ENCODE data around the gene SATB2. TPM values are rescaled to one million over a fixed set of nuclear protein-coding genes. Genes with fewer than 3 reads are reported as not detected.
A peak's percentile ranks its signal among the peaks of the same experiment; 100 is the strongest.

The SATB2 gene
- total RNA-seq, 1 donor, result 53.2 TPM

DNA sequence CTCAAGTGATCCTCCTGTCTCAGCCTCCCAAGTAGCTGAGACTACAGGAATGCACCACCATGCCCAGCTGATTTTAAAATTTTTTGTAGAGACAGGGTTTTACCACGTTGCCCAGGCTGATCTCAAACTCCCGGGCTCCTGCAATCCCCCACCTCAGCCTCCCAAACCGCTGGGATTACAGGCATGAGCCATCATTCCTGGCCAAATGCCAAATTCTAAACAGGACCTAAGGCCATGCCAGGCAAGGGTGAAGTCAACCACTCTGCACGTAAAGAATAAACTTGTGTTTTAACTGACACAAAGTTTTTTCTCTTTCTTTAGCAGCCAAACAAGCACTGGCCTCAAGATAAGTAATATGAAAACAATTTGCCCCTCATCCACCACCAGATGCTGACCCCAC is 37.4 kb upstream of the SATB2 start:
- Histone ChIP-seq H3K27ac (ENCODE audit: low read depth, low read length) (no peak overlapping the region), H3K36me3 (ENCODE audit: insufficient read depth, low read length) (no peaks in the 10 kb centered on the region), H3K9me3 (ENCODE audit: low read depth, low read length) (no peaks in the 10 kb centered on the region), H3K27me3 (ENCODE audit: insufficient read depth, low read length) (no peaks in the 10 kb centered on the region), H3K79me2 (ENCODE audit: insufficient read depth, low read length) (no peaks in the 10 kb centered on the region), H2AFZ (ENCODE audit: low read length) (no peak overlapping the region), H3K4me2 (ENCODE audit: insufficient read depth, low read length) (no peak overlapping the region), H3K4me1 (ENCODE audit: insufficient read depth, low read length) (no peaks in the 10 kb centered on the region), H3K4me3 (ENCODE audit: insufficient read depth, low read length) (no peak overlapping the region), H4K20me1 (ENCODE audit: insufficient read depth, low read length) (no peaks in the 10 kb centered on the region)
- no peak for DNase-seq (ENCODE audit: insufficient read length, low spot score, missing footprints)
- TF ChIP-seq, protein P1, sequence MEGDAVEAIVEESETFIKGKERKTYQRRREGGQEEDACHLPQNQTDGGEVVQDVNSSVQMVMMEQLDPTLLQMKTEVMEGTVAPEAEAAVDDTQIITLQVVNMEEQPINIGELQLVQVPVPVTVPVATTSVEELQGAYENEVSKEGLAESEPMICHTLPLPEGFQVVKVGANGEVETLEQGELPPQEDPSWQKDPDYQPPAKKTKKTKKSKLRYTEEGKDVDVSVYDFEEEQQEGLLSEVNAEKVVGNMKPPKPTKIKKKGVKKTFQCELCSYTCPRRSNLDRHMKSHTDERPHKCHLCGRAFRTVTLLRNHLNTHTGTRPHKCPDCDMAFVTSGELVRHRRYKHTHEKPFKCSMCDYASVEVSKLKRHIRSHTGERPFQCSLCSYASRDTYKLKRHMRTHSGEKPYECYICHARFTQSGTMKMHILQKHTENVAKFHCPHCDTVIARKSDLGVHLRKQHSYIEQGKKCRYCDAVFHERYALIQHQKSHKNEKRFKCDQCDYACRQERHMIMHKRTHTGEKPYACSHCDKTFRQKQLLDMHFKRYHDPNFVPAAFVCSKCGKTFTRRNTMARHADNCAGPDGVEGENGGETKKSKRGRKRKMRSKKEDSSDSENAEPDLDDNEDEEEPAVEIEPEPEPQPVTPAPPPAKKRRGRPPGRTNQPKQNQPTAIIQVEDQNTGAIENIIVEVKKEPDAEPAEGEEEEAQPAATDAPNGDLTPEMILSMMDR (IDR thresholded peaks at IDR 0.05; ENCODE audit: extremely low read depth, low read depth, low read length), result no peak

DNA sequence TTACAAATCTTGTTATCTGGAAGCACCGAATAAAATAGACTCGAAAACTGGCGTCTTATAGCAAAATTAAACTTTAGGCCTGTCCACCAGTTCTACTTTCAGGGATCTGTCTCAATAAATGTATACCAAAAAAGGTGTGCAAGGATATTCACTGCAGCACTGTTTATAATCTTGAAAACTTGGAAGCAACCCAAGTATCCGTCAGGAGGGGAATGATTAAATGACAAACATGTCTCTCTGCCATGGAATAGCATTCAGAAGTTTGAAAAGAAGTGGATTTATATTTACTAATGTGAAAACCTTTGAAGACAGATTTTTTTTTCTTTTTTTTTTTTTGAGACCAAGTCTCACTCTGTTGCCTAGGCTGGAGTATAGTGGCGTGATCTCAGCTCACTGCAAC is 32.3 kb upstream of the SATB2 start:
- Histone ChIP-seq H3K79me2 (ENCODE audit: insufficient read depth, low read length) (no peaks in the 10 kb centered on the region), H3K36me3 (ENCODE audit: insufficient read depth, low read length) (no peaks in the 10 kb centered on the region), H4K20me1 (ENCODE audit: insufficient read depth, low read length) (no peaks in the 10 kb centered on the region), H3K4me3 (ENCODE audit: insufficient read depth, low read length) (no peak overlapping the region), H3K27me3 (ENCODE audit: insufficient read depth, low read length) (peaks cover 8% of the 10 kb centered on the region), H2AFZ (ENCODE audit: low read length) (no peak overlapping the region), H3K9me3 (ENCODE audit: low read depth, low read length) (no peaks in the 10 kb centered on the region), H3K4me2 (ENCODE audit: insufficient read depth, low read length) (no peak overlapping the region), H3K4me1 (ENCODE audit: insufficient read depth, low read length) (peaks cover 3% of the 10 kb centered on the region), H3K27ac (ENCODE audit: low read depth, low read length) (no peak overlapping the region)
- TF ChIP-seq, protein P1 (IDR thresholded peaks at IDR 0.05; ENCODE audit: extremely low read depth, low read depth, low read length), result no peak
- no peak for DNase-seq (ENCODE audit: insufficient read length, low spot score, missing footprints)

DNA sequence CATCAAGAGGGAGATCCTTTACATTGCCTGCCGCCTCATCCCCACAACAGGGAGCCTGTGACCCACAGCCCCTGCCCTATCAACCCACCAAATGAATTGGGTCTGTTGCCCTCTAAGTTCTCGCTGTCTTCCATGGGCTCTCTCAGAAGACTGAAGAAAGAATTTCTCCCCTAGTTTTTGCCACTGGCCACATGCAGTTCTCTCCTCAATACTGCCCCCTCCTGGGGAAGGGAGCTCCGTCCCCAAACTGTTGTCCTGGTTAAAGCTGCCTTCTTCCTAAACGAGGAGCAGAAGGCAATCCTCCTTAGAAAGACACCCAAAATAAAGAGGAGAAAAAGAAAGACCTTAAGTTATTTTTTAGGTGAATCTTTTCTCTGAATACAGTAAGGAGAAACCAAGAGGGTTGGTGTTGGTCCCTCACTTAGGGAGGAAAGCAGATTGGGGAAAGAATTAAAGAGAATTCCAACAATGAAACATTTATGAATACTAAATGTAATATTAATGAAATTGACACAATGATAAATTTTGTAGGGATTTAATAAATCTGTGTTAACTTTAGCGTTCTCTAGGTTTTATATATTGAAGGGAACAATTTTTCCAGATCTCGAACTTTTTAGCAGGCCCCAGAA is 31.1 kb upstream of the SATB2 start:
- Histone ChIP-seq H3K4me2 (ENCODE audit: insufficient read depth, low read length) (peak overlapping the region; percentile 26), H3K4me1 (ENCODE audit: insufficient read depth, low read length) (peaks cover 3% of the 10 kb centered on the region), H3K36me3 (ENCODE audit: insufficient read depth, low read length) (no peaks in the 10 kb centered on the region), H3K79me2 (ENCODE audit: insufficient read depth, low read length) (no peaks in the 10 kb centered on the region), H4K20me1 (ENCODE audit: insufficient read depth, low read length) (no peaks in the 10 kb centered on the region), H3K27ac (ENCODE audit: low read depth, low read length) (no peak overlapping the region), H3K4me3 (ENCODE audit: insufficient read depth, low read length) (no peak overlapping the region), H2AFZ (ENCODE audit: low read length) (no peak overlapping the region), H3K9me3 (ENCODE audit: low read depth, low read length) (no peaks in the 10 kb centered on the region), H3K27me3 (ENCODE audit: insufficient read depth, low read length) (peaks cover 8% of the 10 kb centered on the region)
- TF ChIP-seq, protein P1 (IDR thresholded peaks at IDR 0.05; ENCODE audit: extremely low read depth, low read depth, low read length), result peak; percentile 94
- DNase-seq (ENCODE audit: insufficient read length, low spot score, missing footprints), result peak; percentile 90

DNA sequence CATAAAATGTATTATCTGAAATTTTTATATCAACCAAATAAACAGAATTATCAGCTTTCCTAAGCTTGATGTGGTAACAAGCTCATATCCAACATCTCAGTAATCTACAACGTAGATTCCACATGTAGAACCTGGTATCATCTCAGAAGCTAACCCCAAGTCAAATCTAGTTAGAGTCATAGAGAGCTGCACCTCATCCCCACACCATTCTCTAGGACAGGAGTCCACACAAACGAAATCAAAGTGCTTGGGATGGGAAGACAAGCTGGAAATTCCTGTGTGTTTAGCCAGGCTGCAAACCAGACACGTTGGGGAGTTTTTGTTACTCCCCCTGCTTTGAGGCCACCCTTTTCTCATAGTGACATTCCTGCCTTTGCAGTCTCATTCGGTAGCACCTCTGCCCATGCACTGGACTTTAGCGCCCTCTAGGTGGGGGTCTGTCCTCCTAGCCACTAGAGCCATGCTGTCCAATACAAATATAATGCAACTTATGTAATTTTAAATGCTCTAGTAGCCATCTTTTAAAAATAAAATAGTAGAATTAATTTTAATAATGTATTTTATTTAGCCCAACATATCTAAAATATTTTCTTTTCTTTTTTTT is 28.1 kb upstream of the SATB2 start:
- H3K4me2 ChIP-seq (ENCODE audit: insufficient read depth, low read length), result peak overlapping the region; percentile 37
- H4K20me1 ChIP-seq (ENCODE audit: insufficient read depth, low read length), result no peaks in the 10 kb centered on the region
- H3K27me3 ChIP-seq (ENCODE audit: insufficient read depth, low read length), result peaks cover 11% of the 10 kb centered on the region
- no peak overlapping the region for H3K27ac ChIP-seq (ENCODE audit: low read depth, low read length)
- no peak overlapping the region for H2AFZ ChIP-seq (ENCODE audit: low read length)
- TF ChIP-seq, protein P1 (IDR thresholded peaks at IDR 0.05; ENCODE audit: extremely low read depth, low read depth, low read length), result peak; percentile 80
- DNase-seq (ENCODE audit: insufficient read length, low spot score, missing footprints), result peak; percentile 82
- no peaks in the 10 kb centered on the region for H3K9me3 ChIP-seq (ENCODE audit: low read depth, low read length)
- H3K79me2 ChIP-seq (ENCODE audit: insufficient read depth, low read length), result no peaks in the 10 kb centered on the region
- H3K4me3 ChIP-seq (ENCODE audit: insufficient read depth, low read length), result no peak overlapping the region
- no peaks in the 10 kb centered on the region for H3K36me3 ChIP-seq (ENCODE audit: insufficient read depth, low read length)
- H3K4me1 ChIP-seq (ENCODE audit: insufficient read depth, low read length), result peaks cover 3% of the 10 kb centered on the region

All from osteoblast (primary cell).